GM19043 (cell line): ENCODE data around the gene AEBP1.

Source experiments
- ATAC-seq: cut with Tn5 transposase; IDR thresholded peaks from one replicate; pipeline ENCODE4 v1.9.1; 2021; ENCODE audit warnings: low read depth; ENCODE audit not compliant: unreplicated experiment

AEBP1 gene

GRCh38 chr7:44083796-44084195 is 20.3 kb upstream of the AEBP1 start:
- no peak for ATAC-seq

GRCh38 chr7:44084701-44085100 is 19.4 kb upstream of the AEBP1 start:
- no peak for ATAC-seq

DNA sequence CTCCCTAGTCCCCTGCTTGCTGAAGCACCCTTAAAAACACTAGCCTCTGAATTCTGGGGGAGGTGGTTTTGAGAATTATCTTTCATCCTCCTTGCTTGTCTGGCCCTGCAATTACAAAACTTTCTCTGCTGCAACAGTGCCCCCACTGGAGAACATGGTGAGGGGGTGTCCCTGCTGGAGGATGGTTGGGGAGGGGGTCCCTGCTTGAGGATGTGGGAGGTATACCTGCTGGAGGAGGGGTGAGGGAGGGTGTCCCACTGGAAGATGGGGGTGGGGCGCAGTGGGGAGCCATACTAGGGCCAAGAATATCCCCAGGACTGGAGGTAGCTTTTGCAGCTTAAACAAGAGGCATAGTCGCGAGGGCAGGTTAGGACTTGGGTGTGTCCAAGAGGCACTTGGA is 18.6 kb upstream of the AEBP1 start:
- no peak for ATAC-seq

DNA sequence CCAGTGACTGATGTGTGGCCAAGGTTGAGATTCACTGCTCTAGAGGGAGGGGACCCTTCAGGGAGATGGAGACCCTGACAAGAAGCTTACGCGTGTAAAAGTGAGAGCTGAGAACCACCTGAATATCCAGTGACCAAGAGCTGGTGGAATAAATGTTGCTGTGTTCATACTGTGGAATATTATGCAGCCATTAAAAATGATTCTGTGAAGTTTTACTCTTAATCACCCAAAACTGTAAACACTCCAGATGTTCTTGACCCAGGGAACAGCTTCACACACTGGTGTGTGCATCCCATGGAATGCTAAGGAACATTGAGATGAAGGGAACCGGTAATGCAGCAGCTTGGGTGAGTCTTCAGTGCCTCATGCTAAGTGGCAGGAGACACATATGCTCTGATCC is 17.5 kb upstream of the AEBP1 start:
- no peak for ATAC-seq

GRCh38 chr7:44087911-44088838 is 16.0 kb upstream of the AEBP1 start:
- no peak for ATAC-seq

DNA sequence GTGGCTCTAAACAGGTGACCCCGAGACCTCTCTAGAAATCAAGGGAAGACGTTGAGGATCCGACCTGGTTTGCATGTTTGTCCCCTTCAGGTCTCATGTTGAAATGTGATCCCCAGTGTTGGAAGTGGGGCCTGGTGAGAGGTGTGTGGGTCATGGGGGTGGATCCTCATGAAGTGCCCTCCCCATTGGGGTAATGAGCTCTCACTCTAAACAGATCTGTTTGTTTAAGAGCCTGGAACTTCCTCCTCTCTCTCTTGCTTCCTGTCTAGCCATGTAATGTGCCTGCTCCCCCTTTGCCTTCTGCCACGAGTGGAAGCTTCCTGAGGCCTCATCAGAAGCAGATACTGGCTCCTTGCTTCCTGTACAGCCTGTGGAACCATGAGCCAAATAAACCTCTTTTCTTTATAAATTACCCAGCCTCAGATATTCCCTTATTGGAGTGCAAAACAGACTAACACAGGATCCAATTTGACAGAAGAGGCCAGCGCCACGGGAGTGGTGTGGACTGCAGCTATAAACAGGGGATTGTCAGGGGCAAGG is 11.0 kb upstream of the AEBP1 start:
- ATAC-seq, result no peak

DNA sequence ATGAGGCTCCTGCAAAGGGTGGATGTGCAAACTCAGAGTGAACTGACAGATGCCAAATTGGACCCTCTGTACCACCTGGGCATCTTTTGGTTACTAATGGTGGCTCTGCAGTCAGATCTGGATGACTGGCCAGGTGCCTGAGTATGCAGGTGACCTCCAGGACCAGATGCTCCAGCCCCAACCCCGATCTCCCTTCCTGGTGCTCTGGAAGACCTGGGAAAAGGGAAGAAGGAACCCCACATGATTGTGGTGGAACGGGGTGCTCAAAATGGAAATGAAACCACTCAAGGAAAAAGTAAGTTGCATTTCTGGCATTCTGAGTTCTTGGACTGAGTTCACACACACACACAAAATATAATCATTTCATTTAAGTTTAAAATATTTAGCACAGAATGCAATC is 9.8 kb upstream of the AEBP1 start:
- no peak for ATAC-seq

DNA sequence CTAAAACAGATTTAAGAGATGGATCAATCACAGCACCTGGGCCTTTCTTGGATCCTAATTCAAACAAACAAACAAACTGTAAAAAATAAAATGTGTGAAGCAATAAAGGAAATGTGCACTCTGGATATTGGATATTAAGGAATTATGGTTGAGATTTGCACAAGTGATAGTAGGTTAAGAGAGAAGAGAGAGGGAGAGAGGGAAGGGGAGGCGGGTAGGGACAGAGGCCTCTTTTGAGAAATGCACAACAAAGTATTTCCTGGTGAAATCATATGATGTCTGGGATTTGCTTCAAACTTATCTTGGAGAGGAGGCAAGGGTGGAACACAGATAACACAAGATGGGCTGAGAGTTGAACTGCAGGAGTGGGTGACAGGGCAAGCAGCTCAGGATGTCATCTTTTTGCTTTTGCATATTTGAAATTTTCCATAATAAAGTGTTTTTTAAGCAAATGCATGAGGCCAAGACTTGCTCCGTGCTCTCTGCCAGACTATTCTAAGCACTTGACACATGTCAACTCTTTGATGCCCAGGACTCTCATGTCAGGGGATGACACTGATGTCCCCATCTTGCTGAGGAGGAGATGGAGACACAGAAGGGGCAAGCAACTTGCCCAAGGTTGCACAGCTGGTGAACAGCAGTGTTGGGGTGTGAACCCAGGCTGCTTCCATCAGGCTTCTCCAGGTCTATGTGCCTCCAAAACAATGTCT is 9.1 kb upstream of the AEBP1 start:
- ATAC-seq, result no peak

- ATAC-seq, result no peak
Measured at GRCh38 chr7:44095781-44096180, 8.4 kb upstream of the AEBP1 start.

- ATAC-seq, result no peak
Measured at GRCh38 chr7:44096326-44096881, 7.7 kb upstream of the AEBP1 start.

DNA sequence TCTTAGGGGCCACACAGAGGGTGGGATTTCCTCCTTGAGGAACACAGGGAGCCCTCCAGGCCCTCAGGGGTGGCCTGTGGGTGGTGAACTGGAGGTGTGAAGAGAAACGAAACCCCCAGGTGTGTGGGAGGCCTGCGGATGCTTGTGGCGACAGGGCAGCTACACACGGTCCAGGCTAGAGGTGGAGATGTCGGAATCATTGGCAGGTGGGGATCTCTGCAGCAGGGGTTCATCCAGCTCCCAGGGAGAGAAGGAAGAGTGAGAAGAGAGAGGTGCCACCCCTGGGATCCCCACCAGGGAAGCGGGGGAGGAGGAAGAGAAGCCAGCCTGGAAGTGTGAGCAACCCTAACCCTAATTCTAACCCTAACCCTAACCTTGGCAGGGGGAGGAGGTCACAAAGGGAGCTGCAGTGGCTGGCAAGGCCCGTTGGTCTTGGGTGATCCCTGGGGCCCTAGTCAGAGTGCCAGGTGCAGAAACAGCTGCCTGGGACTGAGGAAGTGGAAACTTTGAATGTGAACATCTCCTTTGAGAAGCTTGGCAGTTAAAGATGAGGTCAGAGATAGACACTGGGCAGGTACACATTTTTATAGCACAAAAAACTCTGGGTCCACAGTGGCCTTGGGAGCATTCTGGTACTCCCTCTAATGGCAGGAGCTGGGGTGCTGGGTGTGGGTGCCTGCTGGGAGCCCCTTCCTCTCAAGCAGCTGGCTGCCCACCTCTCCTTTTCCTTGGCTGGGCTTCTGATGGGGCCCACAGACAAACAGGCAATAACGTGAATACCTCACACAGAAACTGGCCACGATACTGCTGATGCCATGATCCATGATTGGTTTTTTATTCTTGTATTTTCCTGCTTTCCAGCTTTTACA is 6.8 kb upstream of the AEBP1 start:
- ATAC-seq, result peak; percentile 61

- no peak for ATAC-seq
Measured at GRCh38 chr7:44098092-44099068, 5.8 kb upstream of the AEBP1 start.

DNA sequence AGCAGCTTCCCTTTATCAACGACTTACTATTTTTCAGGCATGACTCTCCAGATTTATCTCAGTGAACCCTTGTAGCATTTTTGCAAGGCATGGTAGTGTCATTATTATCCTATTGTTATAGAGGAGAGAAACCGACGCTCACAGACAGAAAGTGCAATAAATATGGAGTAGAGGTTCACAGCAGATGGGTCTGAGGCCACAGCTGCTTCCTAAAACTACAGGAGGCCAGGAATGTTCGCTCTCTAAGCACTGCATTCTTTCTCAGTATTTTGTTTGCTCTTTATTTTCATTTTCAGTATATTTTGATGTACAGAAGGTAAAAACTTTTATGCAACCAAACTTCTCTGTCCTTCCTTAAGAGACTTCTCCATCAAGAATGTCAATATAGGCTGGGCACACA is 4.5 kb upstream of the AEBP1 start:
- ATAC-seq, result no peak

GRCh38 chr7:44100458-44101302 is 3.5 kb upstream of the AEBP1 start:
- ATAC-seq, result no peak

- no peak for ATAC-seq
Measured at GRCh38 chr7:44101303-44101965, 2.7 kb upstream of the AEBP1 start.

GRCh38 chr7:44101966-44102845 is 1.9 kb upstream of the AEBP1 start:
- ATAC-seq, result no peak
